OCI-LY7 (cell line): Measurements from ENCODE around the gene RAB8B. TPM values are rescaled to one million over a fixed set of nuclear protein-coding genes. Genes with fewer than 3 reads are reported as not detected.

Source experiments
- BruUV-seq: library from RNA; stranded (reverse); fragments of 400-500 nt; replicated peaks from 2 replicates; lab custom pipeline; 2021; lab: Mats Ljungman, UMichigan
- CTCF ChIA-PET: fragments of 300-600 bp; sonication (Branson Sonifier 250); formaldehyde crosslinking; loops from one replicate; lab custom pipeline; 2022; ENCODE audit warnings: antibody characterized with exemption; ENCODE audit not compliant: unreplicated experiment; lab: Charles Lee
- POLR2A ChIA-PET: fragments of 300-600 bp; sonication (Branson Sonifier 250); formaldehyde crosslinking; loops from one replicate; lab custom pipeline; 2022; ENCODE audit warnings: antibody characterized with exemption; lab: Charles Lee
- DNase-seq: peaks from one replicate; pipeline ENCODE4 v3.0.0-alpha.2; 2015; ENCODE audit warnings: low spot score
- H2AFZ ChIP-seq: fragments of 200-600 bp; sonication (generic), shearing (Covaris generic); 2 replicates; pipeline ENCODE4 v1.6.1; 2014; ENCODE audit warnings: mild to moderate bottlenecking, antibody characterized with exemption, low read length, moderate library complexity
- H3K27ac ChIP-seq: fragments of 200-600 bp; sonication (generic); 2 replicates; pipeline ENCODE4 v1.5.1; 2014; ENCODE audit warnings: mixed run types, low read depth, mild to moderate bottlenecking, moderate library complexity, low read length, inconsistent platforms; ENCODE audit not compliant: poor library complexity, severe bottlenecking
- H3K36me3 ChIP-seq: fragments of 200-600 bp; sonication (generic); 2 replicates; pipeline ENCODE4 v1.6.1; 2014; ENCODE audit warnings: mild to moderate bottlenecking, antibody characterized with exemption, low read length, moderate library complexity, mixed read lengths; ENCODE audit not compliant: insufficient read depth
- H3K4me1 ChIP-seq: fragments of 200-600 bp; sonication (generic); 2 replicates; pipeline ENCODE4 v1.5.1; 2014; ENCODE audit warnings: mild to moderate bottlenecking, low read length; ENCODE audit not compliant: insufficient read depth, poor library complexity, severe bottlenecking
- H3K4me2 ChIP-seq: fragments of 200-600 bp; sonication (generic); 2 replicates; pipeline ENCODE4 v1.6.1; 2014; ENCODE audit warnings: mild to moderate bottlenecking, low read length
- H3K4me3 ChIP-seq: fragments of 200-600 bp; sonication (generic); 2 replicates; pipeline ENCODE4 v1.5.1; 2014; ENCODE audit warnings: mild to moderate bottlenecking, low read depth, low read length; ENCODE audit not compliant: poor library complexity, severe bottlenecking
- H3K79me2 ChIP-seq: fragments of 200-600 bp; sonication (generic); 2 replicates; pipeline ENCODE4 v1.6.1; 2016; ENCODE audit warnings: low read depth, mild to moderate bottlenecking, low read length, moderate library complexity, mixed read lengths; ENCODE audit not compliant: insufficient read depth
- H3K9me2 ChIP-seq: fragments of 200-600 bp; sonication (generic); 2 replicates; pipeline ENCODE4 v1.6.1; 2016; ENCODE audit warnings: mild to moderate bottlenecking, low read length, mixed read lengths; ENCODE audit not compliant: insufficient read depth
- H3K9me3 ChIP-seq: fragments of 200-600 bp; sonication (generic); 2 replicates; pipeline ENCODE4 v1.6.1; 2014; ENCODE audit warnings: mild to moderate bottlenecking, mixed run types, low read length, mixed read lengths
- H4K20me1 ChIP-seq: fragments of 200-600 bp; sonication (generic); 2 replicates; pipeline ENCODE4 v1.6.1; 2014; ENCODE audit warnings: mild to moderate bottlenecking, antibody characterized with exemption, low read length, moderate library complexity, mixed read lengths; ENCODE audit not compliant: insufficient read depth
- EZH2phosphoT487 ChIP-seq: fragments of 200-600 bp; sonication (generic); IDR thresholded peaks from 2 replicates; pipeline ENCODE4 v1.6.1; 2018; ENCODE audit warnings: low read depth, borderline replicate concordance, mild to moderate bottlenecking, mixed run types, antibody characterized with exemption, low read length, moderate library complexity, mixed read lengths
- intact Hi-C: fragments of 100-400 bp; cut with micrococcal nuclease; formaldehyde crosslinking; loops from one replicate; pipeline ENCODE4 v1.10.0; 2022; ENCODE audit not compliant: unreplicated experiment
- total RNA-seq, 2 experiments: library from RNA; depleted of rRNA in 1 of 2; stranded (reverse); fragments of >200 nt in 1 of 2; shearing (Covaris generic) in 1 of 2; gene quantifications; 2 replicates each; pipeline ENCODE4 v1.2.3, GENCODE V29; 2014 to 2022
- TF ChIP-seq, protein P1 (sequence below): fragments of 200-600 bp; sonication (generic); conservative IDR thresholded peaks from 2 replicates; pipeline ENCODE4 v1.5.1; 2014; ENCODE audit warnings: mild to moderate bottlenecking, antibody characterized with exemption, low read length, moderate library complexity, mixed read lengths

Gene RAB8B
- total RNA-seq, 2 experiments from 2014 or later: 4.9 to 18.6 TPM

DNA sequence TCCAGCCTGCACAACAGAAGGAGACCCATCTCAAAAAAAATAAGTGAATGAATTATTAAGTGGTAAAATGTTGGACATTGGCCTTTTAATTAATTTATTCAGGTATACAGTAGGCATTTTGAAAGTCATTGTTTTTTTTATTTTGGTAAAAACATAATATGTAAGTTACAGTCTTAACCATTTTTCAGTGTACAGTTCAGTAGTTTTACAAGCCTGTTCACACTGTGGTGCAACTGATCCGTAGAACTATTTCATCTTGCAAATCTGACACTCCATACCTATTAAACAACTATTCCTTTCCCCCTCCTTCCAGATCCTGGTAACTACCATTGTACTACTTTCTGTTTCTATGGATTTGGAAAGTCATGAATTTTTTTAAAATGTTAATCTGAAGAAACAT is 51.9 kb downstream of the RAB8B start:
- TF ChIP-seq EZH2phosphoT487: no peak
- TF ChIP-seq, protein P1, sequence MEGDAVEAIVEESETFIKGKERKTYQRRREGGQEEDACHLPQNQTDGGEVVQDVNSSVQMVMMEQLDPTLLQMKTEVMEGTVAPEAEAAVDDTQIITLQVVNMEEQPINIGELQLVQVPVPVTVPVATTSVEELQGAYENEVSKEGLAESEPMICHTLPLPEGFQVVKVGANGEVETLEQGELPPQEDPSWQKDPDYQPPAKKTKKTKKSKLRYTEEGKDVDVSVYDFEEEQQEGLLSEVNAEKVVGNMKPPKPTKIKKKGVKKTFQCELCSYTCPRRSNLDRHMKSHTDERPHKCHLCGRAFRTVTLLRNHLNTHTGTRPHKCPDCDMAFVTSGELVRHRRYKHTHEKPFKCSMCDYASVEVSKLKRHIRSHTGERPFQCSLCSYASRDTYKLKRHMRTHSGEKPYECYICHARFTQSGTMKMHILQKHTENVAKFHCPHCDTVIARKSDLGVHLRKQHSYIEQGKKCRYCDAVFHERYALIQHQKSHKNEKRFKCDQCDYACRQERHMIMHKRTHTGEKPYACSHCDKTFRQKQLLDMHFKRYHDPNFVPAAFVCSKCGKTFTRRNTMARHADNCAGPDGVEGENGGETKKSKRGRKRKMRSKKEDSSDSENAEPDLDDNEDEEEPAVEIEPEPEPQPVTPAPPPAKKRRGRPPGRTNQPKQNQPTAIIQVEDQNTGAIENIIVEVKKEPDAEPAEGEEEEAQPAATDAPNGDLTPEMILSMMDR: no peak
- intact Hi-C loops: no loop called here
- Histone ChIP-seq H2AFZ (no peak overlapping the region), H3K4me3 (no peak overlapping the region), H3K27ac (no peak overlapping the region), H3K9me3 (peaks cover 16% of the 10 kb centered on the region), H3K9me2 (no peaks in the 10 kb centered on the region), H3K36me3 (peaks cover 27% of the 10 kb centered on the region), H3K4me2 (no peak overlapping the region), H3K4me1 (no peaks in the 10 kb centered on the region), H4K20me1 (no peaks in the 10 kb centered on the region), H3K79me2 (no peaks in the 10 kb centered on the region)
- ChIA-PET POLR2A (no interaction called here), CTCF (no interaction called here)
- BruUV-seq: no TSS peak
- DNase-seq: no peak

DNA sequence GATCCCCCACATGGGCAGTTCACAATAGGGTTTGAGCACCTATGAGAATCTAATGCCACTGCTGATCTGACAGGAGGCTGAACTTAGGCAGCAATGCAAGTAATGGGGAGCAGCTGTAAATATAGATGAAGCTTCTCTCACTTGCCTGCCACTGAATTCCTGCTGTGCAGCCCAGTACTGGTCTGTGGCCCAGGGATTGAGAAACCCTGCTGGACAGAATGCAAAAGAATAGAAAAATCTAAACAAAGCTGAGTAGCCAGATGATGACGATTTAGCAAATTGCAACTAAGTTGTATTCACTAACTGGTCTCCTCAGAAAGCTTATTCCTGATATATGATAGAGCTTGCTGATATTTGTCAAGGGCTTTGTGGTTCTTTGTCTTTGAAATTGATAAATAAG is 53.7 kb downstream of the RAB8B start:
- intact Hi-C loops: no loop called here
- peaks cover 16% of the 10 kb centered on the region for H3K9me3 ChIP-seq
- H4K20me1 ChIP-seq: no peaks in the 10 kb centered on the region
- no peaks in the 10 kb centered on the region for H3K9me2 ChIP-seq
- H3K79me2 ChIP-seq: no peaks in the 10 kb centered on the region
- no TSS peak for BruUV-seq
- no peak overlapping the region for H3K27ac ChIP-seq
- no peak overlapping the region for H2AFZ ChIP-seq
- peaks cover 44% of the 10 kb centered on the region for H3K36me3 ChIP-seq
- no peak overlapping the region for H3K4me3 ChIP-seq
- ChIA-PET POLR2A (interaction anchor here (0.7 to 1.1 kb wide), 2 partner anchors 11 to 57 kb away, joined by 3 read pairs; no protein-coding TSS in a partner anchor), CTCF (no interaction called here)
- H3K4me1 ChIP-seq: no peaks in the 10 kb centered on the region
- TF ChIP-seq EZH2phosphoT487: no peak
- TF ChIP-seq, protein P1: no peak
- DNase-seq: no peak
- no peak overlapping the region for H3K4me2 ChIP-seq

DNA sequence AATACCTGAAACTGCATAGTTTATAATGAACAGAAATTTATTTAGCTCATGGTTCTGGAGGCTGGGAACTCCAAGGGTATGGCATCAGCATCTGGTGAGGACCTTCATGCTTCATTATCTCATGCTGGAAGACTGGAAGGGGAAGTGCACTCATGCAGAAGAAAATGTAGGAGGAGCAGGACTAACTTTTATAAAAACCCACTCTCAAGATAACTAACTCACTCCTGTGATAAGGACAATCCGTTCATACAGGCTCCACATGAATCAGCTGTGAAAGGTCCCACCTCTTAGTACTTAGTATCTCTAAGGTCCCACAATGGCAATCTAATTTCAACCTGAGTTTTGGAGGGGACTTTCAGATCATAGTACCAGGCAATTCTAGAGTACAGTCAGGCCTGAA is 54.4 kb downstream of the RAB8B start:
- no TSS peak for BruUV-seq
- CTCF ChIA-PET: interaction anchor here (0.5 kb wide), 1 partner anchor 21 kb away, joined by 3 read pairs; no protein-coding TSS in a partner anchor
- Histone ChIP-seq H3K4me2 (no peak overlapping the region), H2AFZ (no peak overlapping the region), H4K20me1 (no peaks in the 10 kb centered on the region), H3K4me3 (no peak overlapping the region), H3K9me3 (peaks cover 16% of the 10 kb centered on the region), H3K36me3 (peaks cover 44% of the 10 kb centered on the region), H3K27ac (no peak overlapping the region), H3K79me2 (no peaks in the 10 kb centered on the region), H3K4me1 (no peaks in the 10 kb centered on the region), H3K9me2 (no peaks in the 10 kb centered on the region)
- TF ChIP-seq EZH2phosphoT487: no peak
- TF ChIP-seq, protein P1: no peak
- intact Hi-C loops: no loop called here
- no peak for DNase-seq
- POLR2A ChIA-PET: interaction anchor here (0.7 to 1.1 kb wide), 3 partner anchors 12 to 58 kb away, joined by 3 read pairs; no protein-coding TSS in a partner anchor
